T-helper 22 cell (primary cell): ENCODE results near the gene PTPRS.

Experiments used
- DNase-seq: peaks from one replicate; pipeline ENCODE4 v3.0.0-alpha.2; 2020; ENCODE audit warnings: low read depth

PTPRS gene

DNA sequence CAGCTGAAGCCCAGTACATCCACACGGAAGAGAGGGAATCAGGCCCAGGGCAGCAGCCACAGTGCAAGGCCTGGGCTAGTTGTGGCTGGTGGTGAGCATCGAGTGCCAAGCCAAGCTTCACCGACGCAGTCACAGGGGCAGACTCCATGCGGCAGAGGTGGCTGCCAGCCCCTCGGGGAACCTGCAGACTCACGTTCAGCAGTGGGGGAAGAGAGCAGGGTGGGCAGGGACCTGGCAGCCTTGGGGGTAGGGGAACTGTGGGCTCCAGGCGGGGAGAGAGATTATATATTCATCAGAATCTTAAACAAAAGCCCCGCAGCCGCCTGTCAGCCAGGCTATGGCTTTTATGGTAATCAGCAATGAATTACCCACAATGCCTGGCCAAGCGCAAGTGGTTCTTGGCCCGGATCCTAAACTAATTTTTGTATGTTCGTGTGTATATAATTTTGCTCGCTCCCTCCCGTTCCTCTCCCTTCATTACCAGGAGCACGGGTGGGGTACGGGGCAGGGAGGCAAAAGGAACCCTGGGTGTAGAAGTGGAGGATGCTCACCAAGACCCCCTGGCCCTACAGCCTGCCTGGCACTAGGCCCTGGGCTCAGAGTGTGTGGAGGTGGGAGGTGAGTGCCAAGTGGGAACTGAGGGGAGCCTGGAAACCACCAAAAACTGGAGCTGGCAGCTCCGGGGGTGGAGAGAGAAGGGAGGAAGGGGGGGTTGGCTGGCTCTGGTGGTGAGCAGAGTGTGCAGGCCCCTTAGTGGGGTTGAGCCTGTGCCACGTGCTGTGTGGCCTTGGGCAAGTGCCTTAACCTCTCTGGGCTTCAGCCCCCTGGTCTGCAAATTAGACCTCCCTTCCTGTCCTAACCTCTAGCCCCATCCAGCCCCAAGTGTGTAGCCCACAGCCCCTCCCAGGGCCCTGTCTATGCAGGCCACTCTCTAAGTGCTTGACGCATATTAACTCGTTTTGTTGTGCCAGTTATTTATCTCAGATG, 31.9 kb downstream of the PTPRS start:
- no peak for DNase-seq

- DNase-seq, result no peak
These were observed 33.0 kb downstream of the PTPRS start for GRCh38 chr19:5307655-5308054.

DNA sequence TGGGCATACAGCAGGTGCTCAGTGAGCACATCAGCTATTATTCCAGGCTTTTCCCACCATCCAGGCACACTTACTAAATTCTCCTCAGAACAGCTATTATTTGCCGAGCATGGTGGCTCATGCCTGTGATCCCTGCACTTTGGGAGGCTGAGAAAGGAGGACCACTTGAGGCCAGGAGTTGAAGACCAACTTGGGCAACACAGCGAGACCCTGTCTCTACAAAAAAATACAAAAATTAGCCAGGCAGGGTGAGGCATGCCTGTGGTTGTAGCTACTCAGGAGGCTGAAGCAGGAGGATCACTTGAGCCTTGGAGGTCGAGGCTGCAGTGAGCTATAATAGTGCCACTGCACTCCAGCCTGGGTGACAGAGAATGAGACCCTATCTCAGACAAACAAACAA, 35.4 kb downstream of the PTPRS start:
- no peak for DNase-seq

DNA sequence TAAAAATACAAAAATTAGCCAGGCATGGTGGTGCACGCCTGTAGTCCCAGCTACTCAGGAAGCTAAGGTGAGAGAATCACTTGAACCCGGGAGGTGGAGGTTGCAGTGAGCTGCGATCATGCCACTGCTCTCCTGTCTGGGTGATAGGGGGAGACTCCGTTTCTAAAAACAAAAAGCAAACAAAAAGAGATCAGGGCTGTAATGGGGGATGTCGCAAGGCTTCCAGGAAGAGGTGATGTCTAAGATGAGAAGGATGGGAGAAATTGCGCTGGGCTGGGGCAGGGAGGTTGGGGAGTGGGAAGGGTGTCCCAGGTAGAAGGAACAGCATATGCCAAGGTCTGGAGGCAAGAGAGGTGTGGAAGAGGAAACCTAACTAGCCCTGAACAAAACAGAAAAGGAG, 36.1 kb downstream of the PTPRS start:
- no peak for DNase-seq

DNA sequence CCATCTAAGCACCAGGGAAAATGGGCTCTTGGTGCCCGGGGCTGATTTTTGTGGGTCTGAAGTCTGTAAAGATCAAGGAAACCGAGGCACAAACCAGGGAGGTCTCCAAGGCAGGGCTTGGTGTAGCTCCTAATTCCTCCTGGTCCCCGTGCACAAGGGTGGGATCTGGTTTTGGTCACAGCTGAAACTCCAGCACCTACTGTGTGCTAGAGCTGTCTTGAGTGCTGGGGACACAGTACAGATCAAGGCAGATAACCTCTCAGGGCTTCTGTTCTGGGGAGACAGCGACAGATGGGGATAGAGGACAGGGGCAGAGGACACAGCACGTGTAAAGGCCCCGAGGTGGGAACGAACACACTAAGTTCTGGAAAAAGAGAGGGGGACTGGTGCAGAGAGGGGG, 37.4 kb downstream of the PTPRS start:
- no peak for DNase-seq

DNA sequence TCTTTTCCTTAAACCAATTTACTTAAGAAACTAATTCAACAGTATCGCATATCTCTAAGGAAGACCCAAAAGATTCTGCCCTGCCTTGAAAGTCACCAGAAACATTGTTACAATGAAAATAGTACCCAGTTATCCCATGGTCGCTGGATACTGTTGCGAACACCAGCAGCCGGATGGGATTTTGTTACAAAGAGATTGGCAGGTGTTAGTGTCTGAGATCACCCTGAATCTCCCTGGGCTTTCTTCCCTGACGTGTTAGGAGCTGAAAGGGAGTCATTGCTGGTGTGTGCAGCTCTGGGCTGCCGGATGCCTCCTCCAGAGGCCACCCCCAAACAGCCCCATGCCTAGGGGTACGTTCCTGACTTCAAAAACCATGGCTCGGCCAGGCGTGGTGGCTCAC, 38.2 kb downstream of the PTPRS start:
- no peak for DNase-seq

DNA sequence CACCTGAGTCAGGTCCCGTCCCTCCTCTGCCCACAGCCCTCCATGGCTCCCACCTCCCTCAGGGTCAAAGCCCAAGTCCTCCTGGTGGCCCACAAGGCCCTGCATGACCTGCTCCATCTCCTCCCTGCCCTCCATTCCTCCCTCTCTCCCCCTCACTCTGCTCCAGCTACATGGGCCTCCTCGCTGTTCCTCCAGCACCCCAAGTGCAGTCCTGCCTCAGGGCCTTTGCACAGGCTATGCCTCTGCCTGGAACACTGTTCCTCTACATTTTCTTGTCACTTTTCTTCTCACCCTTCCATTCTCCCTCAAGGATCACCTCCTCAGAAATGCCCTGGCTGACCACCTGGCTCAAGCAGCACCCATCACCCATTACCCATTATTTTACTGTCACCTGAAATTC, 41.5 kb downstream of the PTPRS start:
- no peak for DNase-seq

GRCh38 chr19:5298471-5298901, 42.1 kb downstream of the PTPRS start:
- DNase-seq, result no peak

DNA sequence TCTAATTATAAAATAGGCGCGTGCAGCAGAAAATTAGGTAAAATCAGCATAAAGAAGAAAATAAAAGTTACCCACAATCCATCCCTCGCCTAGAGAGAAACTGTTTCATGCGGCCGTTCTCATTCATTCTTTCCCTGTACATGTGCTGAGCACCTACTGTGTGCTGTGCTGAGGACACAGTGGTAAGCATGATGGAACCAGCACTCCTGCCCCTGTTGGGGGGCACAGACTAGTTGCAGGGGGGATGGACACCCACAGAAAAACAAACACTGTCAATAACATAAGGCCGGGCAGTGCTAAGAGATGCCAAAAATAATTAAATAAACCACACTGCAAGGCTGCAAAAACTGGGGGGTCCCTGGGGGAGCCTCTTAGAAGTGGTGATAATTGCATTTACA, 43.3 kb downstream of the PTPRS start:
- no peak for DNase-seq

GRCh38 chr19:5296457-5297271, 43.9 kb downstream of the PTPRS start:
- no peak for DNase-seq

DNA sequence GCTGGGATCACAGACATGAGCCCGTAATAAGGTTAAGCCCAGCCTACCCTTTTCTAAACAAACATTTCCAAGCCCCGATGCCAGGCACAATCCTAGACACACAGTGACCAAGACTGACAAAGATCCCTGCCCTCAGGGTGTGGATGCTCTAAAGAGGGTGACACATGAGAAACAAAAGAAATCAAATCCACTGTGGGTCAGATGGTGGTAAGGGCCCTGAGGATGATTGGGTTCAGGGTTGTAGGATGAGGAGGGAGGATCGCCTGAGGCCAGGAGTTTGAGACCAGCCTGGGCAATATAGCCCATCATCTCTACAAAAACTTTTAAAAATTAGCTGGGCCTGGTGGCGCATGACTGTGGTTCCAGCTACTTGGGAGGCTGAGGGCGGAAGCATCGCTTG, 44.6 kb downstream of the PTPRS start:
- no peak for DNase-seq

DNA sequence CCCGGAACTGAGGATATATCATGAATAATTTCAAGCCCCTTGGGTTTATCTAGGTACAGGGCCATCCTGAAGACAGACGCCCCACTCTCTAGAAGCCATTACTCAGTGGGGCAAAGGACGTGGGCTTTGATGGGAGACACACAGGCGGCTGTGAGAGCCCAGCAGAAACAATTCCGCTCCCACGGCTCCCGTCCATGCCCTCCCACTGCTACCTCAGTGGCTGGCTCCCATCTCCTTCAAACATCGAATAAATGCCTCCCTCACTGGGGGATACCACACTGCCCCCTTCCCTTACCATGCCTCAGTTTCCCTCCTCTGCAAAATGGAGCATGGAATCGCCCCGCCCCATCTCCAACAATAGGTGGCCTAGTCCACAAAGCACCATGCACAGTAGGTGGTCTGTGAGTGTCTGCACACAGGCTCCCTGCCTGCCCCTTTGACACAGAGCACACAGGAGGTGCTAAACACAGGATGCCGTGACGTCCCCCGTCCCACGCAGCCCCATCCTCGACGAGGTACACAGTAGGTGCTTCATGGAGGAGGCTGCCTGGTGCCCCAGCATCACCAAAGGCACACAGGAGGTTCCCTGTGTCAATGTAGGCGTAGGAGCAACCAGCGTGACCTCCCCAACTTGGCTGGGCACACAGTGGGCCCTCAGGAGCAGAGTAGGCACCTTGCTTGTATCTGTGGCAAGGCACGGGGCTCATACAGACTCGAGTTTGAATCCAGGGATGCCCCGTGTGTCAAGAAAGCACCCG, 46.0 kb downstream of the PTPRS start:
- DNase-seq, result no peak

- DNase-seq, result no peak
These were observed 46.8 kb downstream of the PTPRS start for GRCh38 chr19:5293612-5294378.

GRCh38 chr19:5292822-5293611, 47.6 kb downstream of the PTPRS start:
- no peak for DNase-seq

GRCh38 chr19:5292453-5292821, 48.2 kb downstream of the PTPRS start:
- DNase-seq, result no peak

- DNase-seq, result no peak
These were observed 48.9 kb downstream of the PTPRS start for GRCh38 chr19:5291588-5292193.
